OCI-LY1 (cell line): ENCODE data around the gene FOXN3.

Source experiments
- H2AFZ ChIP-seq: fragments of 200-600 bp; sonication (generic), shearing (Covaris generic); 2 replicates; pipeline ENCODE4 v1.6.0; 2014; ENCODE audit warnings: antibody characterized with exemption, mild to moderate bottlenecking, low read length
- H3F3A ChIP-seq: fragments of 200-600 bp; sonication (generic), shearing (Covaris generic); 2 replicates; pipeline ENCODE4 v1.6.0; 2014; ENCODE audit warnings: mild to moderate bottlenecking, antibody characterized with exemption, low read length, moderate library complexity; ENCODE audit not compliant: insufficient read depth
- H3K27ac ChIP-seq: fragments of 200-600 bp; sonication (generic); 2 replicates; pipeline ENCODE4 v1.5.1; 2014; ENCODE audit warnings: low read length, mixed run types, mild to moderate bottlenecking, low read depth; ENCODE audit not compliant: poor library complexity, severe bottlenecking
- H3K27me3 ChIP-seq: fragments of 200-600 bp; sonication (generic); 2 replicates; pipeline ENCODE4 v1.6.0; 2014; ENCODE audit warnings: antibody characterized with exemption, mild to moderate bottlenecking, low read length, moderate library complexity; ENCODE audit not compliant: insufficient read depth
- H3K36me3 ChIP-seq: fragments of 200-600 bp; sonication (generic); 2 replicates; pipeline ENCODE4 v1.6.1; 2014; ENCODE audit warnings: mild to moderate bottlenecking, antibody characterized with exemption, low read length, moderate library complexity, mixed read lengths; ENCODE audit not compliant: insufficient read depth
- H3K4me1 ChIP-seq: fragments of 200-600 bp; sonication (generic); 2 replicates; pipeline ENCODE4 v1.5.1; 2014; ENCODE audit warnings: mild to moderate bottlenecking, low read length, moderate library complexity; ENCODE audit not compliant: insufficient read depth, severe bottlenecking
- H3K4me2 ChIP-seq: fragments of 200-600 bp; sonication (generic), shearing (Covaris generic); 2 replicates; pipeline ENCODE4 v1.6.1; 2014; ENCODE audit warnings: low read length
- H3K4me3 ChIP-seq: fragments of 200-600 bp; sonication (generic); 2 replicates; pipeline ENCODE4 v1.5.1; 2014; ENCODE audit warnings: low read length, low read depth, mild to moderate bottlenecking, mixed read lengths; ENCODE audit not compliant: poor library complexity, severe bottlenecking
- H3K79me2 ChIP-seq: fragments of 200-600 bp; shearing (Covaris generic); 2 replicates; pipeline ENCODE4 v1.6.1; 2016; ENCODE audit warnings: mixed run types, low read length, mixed read lengths; ENCODE audit not compliant: insufficient read depth
- H3K9ac ChIP-seq: fragments of 200-600 bp; sonication (generic), shearing (Covaris generic); 2 replicates; pipeline ENCODE4 v1.6.1; 2014; ENCODE audit warnings: mild to moderate bottlenecking, low read length, mixed read lengths
- H3K9me2 ChIP-seq: fragments of 200-600 bp; sonication (generic), shearing (Covaris generic); 2 replicates; pipeline ENCODE4 v1.6.1; 2014; ENCODE audit warnings: low read depth, mild to moderate bottlenecking, low read length, mixed read lengths
- H3K9me3 ChIP-seq: fragments of 200-600 bp; shearing (Covaris generic); 2 replicates; pipeline ENCODE4 v1.6.1; 2014; ENCODE audit warnings: low read length, mixed read lengths
- H4K20me1 ChIP-seq: fragments of 200-600 bp; sonication (generic), shearing (Covaris generic); 2 replicates; pipeline ENCODE4 v1.6.0; 2016; ENCODE audit warnings: mild to moderate bottlenecking, low read length; ENCODE audit not compliant: insufficient read depth
- EZH2 ChIP-seq: fragments of 200-600 bp; sonication (generic), shearing (Covaris generic); IDR thresholded peaks from 2 replicates; pipeline ENCODE4 v1.8.0; 2017; ENCODE audit warnings: borderline replicate concordance, mixed run types, mild to moderate bottlenecking, antibody characterized with exemption, low read length, moderate library complexity, mixed read lengths
- TF ChIP-seq, protein P1 (sequence below): fragments of 200-600 bp; sonication (generic), shearing (Covaris generic); IDR thresholded peaks from 2 replicates; pipeline ENCODE4 v1.5.1; 2017; ENCODE audit warnings: mild to moderate bottlenecking, antibody characterized with exemption, low read length, moderate library complexity, mixed read lengths

The FOXN3 gene

DNA sequence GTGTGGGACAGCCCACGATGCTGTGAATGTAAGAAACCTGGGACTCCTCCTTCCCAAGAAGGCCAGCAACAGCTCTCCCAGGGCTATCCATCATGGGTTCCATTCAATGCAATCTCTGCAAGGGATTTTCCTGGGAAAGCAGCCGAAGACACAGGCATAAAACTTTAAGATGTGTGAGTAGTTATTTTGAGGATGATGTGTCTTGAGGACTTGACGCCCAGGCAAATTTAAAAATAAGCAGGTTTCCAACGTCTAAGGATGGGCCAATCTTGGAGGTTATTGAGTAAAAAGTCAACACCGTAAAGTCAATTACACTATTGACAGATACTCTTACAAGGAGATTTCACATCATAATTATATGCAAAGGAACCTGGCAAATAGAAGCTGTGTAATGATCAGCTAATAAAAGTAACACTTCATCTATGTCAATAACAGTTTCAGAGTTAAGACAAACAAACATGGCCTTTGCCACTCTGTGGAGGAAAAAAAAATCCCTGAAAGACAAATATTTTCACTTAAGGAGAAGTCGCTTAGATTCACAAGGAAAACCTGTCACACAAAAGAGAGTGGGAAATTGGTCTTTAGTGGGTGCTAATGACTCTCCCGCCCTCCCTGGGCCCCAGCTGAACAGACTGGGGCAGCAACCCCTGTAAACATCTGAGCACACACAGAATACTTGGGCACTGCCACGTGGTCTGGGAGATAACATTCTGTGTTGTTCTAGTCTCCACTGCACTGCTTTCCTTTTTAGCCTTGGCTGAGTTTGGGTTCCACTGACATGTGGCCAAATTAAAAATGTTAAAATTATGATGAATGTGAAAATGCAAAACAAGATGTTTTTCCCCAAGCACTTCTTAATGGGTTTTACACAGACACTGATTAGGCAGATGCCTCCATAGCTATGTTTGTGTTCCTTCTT is 240.9 kb downstream of the FOXN3 start:
- H4K20me1 ChIP-seq = no peaks in the 10 kb centered on the region
- no peaks in the 10 kb centered on the region for H3F3A ChIP-seq
- no peak overlapping the region for H2AFZ ChIP-seq
- H3K4me3 ChIP-seq = no peak overlapping the region
- no peaks in the 10 kb centered on the region for H3K79me2 ChIP-seq
- peaks cover 6% of the 10 kb centered on the region; the same call in 1 of the 2 replicates for H3K9me3 ChIP-seq
- no peak overlapping the region for H3K9ac ChIP-seq
- H3K27me3 ChIP-seq = no peaks in the 10 kb centered on the region
- H3K9me2 ChIP-seq = no peaks in the 10 kb centered on the region
- peaks cover 9% of the 10 kb centered on the region for H3K4me1 ChIP-seq
- H3K4me2 ChIP-seq = no peak overlapping the region
- TF ChIP-seq, protein P1, sequence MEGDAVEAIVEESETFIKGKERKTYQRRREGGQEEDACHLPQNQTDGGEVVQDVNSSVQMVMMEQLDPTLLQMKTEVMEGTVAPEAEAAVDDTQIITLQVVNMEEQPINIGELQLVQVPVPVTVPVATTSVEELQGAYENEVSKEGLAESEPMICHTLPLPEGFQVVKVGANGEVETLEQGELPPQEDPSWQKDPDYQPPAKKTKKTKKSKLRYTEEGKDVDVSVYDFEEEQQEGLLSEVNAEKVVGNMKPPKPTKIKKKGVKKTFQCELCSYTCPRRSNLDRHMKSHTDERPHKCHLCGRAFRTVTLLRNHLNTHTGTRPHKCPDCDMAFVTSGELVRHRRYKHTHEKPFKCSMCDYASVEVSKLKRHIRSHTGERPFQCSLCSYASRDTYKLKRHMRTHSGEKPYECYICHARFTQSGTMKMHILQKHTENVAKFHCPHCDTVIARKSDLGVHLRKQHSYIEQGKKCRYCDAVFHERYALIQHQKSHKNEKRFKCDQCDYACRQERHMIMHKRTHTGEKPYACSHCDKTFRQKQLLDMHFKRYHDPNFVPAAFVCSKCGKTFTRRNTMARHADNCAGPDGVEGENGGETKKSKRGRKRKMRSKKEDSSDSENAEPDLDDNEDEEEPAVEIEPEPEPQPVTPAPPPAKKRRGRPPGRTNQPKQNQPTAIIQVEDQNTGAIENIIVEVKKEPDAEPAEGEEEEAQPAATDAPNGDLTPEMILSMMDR = no peak
- TF ChIP-seq EZH2 = no peak
- no peak overlapping the region for H3K27ac ChIP-seq
- H3K36me3 ChIP-seq = peaks cover 32% of the 10 kb centered on the region

DNA sequence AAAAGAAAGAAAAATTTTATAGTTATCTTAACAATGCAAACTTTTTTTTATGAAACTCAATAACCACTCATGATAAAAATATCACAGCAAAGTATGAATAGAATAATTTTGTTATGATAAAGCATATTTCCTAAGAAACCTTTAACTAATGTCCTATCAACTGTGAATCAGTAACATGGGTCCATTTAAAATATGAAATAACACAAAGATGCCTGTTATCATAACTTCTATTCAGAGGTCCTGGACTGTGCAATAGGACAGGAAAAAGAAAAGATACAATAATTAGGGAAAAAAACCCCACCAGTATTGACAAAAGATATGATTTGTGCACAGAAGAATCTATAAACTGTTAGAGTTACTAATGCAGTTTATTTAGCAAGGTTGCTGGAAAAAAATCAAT is 245.4 kb downstream of the FOXN3 start:
- no peaks in the 10 kb centered on the region for H3K9me2 ChIP-seq
- no peak overlapping the region for H2AFZ ChIP-seq
- H3K9ac ChIP-seq = no peak overlapping the region
- H3K79me2 ChIP-seq = no peaks in the 10 kb centered on the region
- H3K9me3 ChIP-seq = peaks cover 7% of the 10 kb centered on the region; the same call in 1 of the 2 replicates
- peaks cover 39% of the 10 kb centered on the region for H3K36me3 ChIP-seq
- no peaks in the 10 kb centered on the region for H4K20me1 ChIP-seq
- no peak overlapping the region for H3K4me3 ChIP-seq
- H3K4me2 ChIP-seq = no peak overlapping the region
- TF ChIP-seq EZH2 = no peak
- TF ChIP-seq, protein P1 = no peak
- H3K27ac ChIP-seq = no peak overlapping the region
- no peaks in the 10 kb centered on the region for H3F3A ChIP-seq
- H3K4me1 ChIP-seq = no peaks in the 10 kb centered on the region
- no peaks in the 10 kb centered on the region for H3K27me3 ChIP-seq

DNA sequence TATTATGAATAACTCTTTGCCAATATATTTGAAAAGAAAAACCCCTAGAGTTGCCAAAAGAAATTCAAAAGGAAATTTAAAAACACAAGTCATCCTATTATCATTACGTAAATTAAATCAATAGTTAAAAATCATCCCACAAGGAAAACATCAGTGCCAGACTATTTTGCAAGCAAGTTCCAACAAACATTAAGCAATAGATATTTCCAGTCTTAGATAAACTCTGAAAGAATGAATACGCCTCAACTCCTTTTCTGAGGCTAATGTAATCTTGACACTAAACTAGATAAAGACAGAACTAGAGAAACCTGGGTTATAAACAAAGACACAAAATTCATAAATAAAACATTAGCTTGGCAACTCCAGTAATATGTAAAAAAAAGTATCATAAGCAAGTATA is 245.9 kb downstream of the FOXN3 start:
- Histone ChIP-seq H4K20me1 (no peaks in the 10 kb centered on the region), H3K27ac (no peak overlapping the region), H3K9me2 (no peaks in the 10 kb centered on the region), H3K4me3 (no peak overlapping the region), H3K79me2 (no peaks in the 10 kb centered on the region), H3F3A (no peaks in the 10 kb centered on the region), H3K4me1 (peaks cover 1% of the 10 kb centered on the region), H3K4me2 (no peak overlapping the region), H2AFZ (no peak overlapping the region), H3K9ac (no peak overlapping the region), H3K36me3 (peaks cover 39% of the 10 kb centered on the region), H3K27me3 (no peaks in the 10 kb centered on the region), H3K9me3 (peaks cover 7% of the 10 kb centered on the region; the same call in 1 of the 2 replicates)
- TF ChIP-seq, protein P1 = no peak
- TF ChIP-seq EZH2 = no peak
